Measurements from ENCODE around the gene CYP4F3. TPM values are rescaled to one million over a fixed set of nuclear protein-coding genes. Genes with fewer than 3 reads are reported as not detected.
A peak's percentile ranks its signal among the peaks of the same experiment; 100 is the strongest.
"Not testable (repeated sequence)": the region's sequence is repeated elsewhere in the genome, so short reads cannot be mapped to it uniquely, and the experiment has no call there.

Gene CYP4F3
- total RNA-seq (2014; rRNA removed; shearing (Covaris generic)) (not detected in 2 replicates), polyA plus RNA-seq (2016; fragmentation: Nextera tagmentation; extraction: Ambion mirVana) (not detected in 2 replicates)

GRCh38 chr19:15640294-15640903 lies at the start of gene CYP4F3:
CYP4F3 (plus strand) TSS chr19:15640897; CDS start chr19:15641416, 519 bp downstream.
- peak; percentile 13 for DNase-seq
- Histone ChIP-seq H4K20me1 (ENCODE audit: insufficient read depth) (no peaks in the 10 kb centered on the region), H3K9me2 (ENCODE audit: insufficient read depth) (no peaks in the 10 kb centered on the region), H3K4me1 (ENCODE audit: insufficient read depth) (no peaks in the 10 kb centered on the region), H3K36me3 (ENCODE audit: low read depth) (no peaks in the 10 kb centered on the region), H3K27ac (no peak within 1 kb of the TSS), H3K4me2 (ENCODE audit: unreplicated experiment) (no peak within 1 kb of the TSS), H3K79me2 (ENCODE audit: insufficient read depth) (no peaks in the 10 kb centered on the region), H3K27me3 (replicated peaks; ENCODE audit: insufficient read depth) (peaks cover 3% of the 10 kb centered on the region; the same call in 1 of the 2 replicates), H3F3A (ENCODE audit: insufficient read depth) (no peaks in the 10 kb centered on the region), H3K4me3 (no peak within 1 kb of the TSS), H3K9me3 (ENCODE audit: low read depth) (no peaks in the 10 kb centered on the region), H3K9ac (no peak within 1 kb of the TSS), H2AFZ (no peak within 1 kb of the TSS)
- 42 to 45% methylated on average over 6 of the region's 6 CpGs for WGBS, 2 experiments (ENCODE audit: low coverage in 1 of 2, low lambda C conversion rate in 2 of 2, missing lambda C conversion rate in 2 of 2)
- no peak for TF ChIP-seq EZH2 (IDR thresholded peaks at IDR 0.05; ENCODE audit: insufficient read depth, poor library complexity, severe bottlenecking)
- TF ChIP-seq EZH2phosphoT487 (IDR thresholded peaks at IDR 0.05; ENCODE audit: insufficient read depth, low read depth): no peak
- in situ Hi-C loops (cut with MboI): loop anchor here (25.0 kb wide), 2 partner anchors 547 to 747 kb away; partner anchors contain the start of genes AP1M1 and FAM32A

- DNase-seq: no peak
- in situ Hi-C loops (cut with MboI): no loop called here
- H3K27me3 ChIP-seq (replicated peaks; ENCODE audit: insufficient read depth): no peaks in the 10 kb centered on the region
- TF ChIP-seq EZH2phosphoT487 (IDR thresholded peaks at IDR 0.05; ENCODE audit: insufficient read depth, low read depth) (no peak), EZH2 (IDR thresholded peaks at IDR 0.05; ENCODE audit: insufficient read depth, poor library complexity, severe bottlenecking) (no peak)
- H4K20me1 ChIP-seq (ENCODE audit: insufficient read depth): no peaks in the 10 kb centered on the region
- no peak overlapping the region for H3K4me3 ChIP-seq
- no peaks in the 10 kb centered on the region for H3K79me2 ChIP-seq (ENCODE audit: insufficient read depth)
- no peaks in the 10 kb centered on the region for H3F3A ChIP-seq (ENCODE audit: insufficient read depth)
- no peaks in the 10 kb centered on the region for H3K4me1 ChIP-seq (ENCODE audit: insufficient read depth)
- 14 to 25% methylated on average over 4 of the region's 4 CpGs for WGBS, 2 experiments (ENCODE audit: low coverage in 1 of 2, low lambda C conversion rate in 2 of 2, missing lambda C conversion rate in 2 of 2)
- no peaks in the 10 kb centered on the region for H3K36me3 ChIP-seq (ENCODE audit: low read depth)
- no peak overlapping the region for H3K4me2 ChIP-seq (ENCODE audit: unreplicated experiment)
- H3K9me2 ChIP-seq (ENCODE audit: insufficient read depth): no peaks in the 10 kb centered on the region
- no peak overlapping the region for H2AFZ ChIP-seq
- H3K27ac ChIP-seq: no peak overlapping the region
- no peak overlapping the region for H3K9ac ChIP-seq
- no peaks in the 10 kb centered on the region for H3K9me3 ChIP-seq (ENCODE audit: low read depth)
Observed at GRCh38 chr19:15591796-15592195, 48.9 kb upstream of the CYP4F3 start.

GRCh38 chr19:15592506-15592905 lies 48.2 kb upstream of the CYP4F3 start:
- H3K4me2 ChIP-seq (ENCODE audit: unreplicated experiment); DNase-seq; H4K20me1 ChIP-seq (ENCODE audit: insufficient read depth); H3K79me2 ChIP-seq (ENCODE audit: insufficient read depth); H3K27ac ChIP-seq; H3F3A ChIP-seq (ENCODE audit: insufficient read depth); H3K9me3 ChIP-seq (ENCODE audit: low read depth); H3K4me1 ChIP-seq (ENCODE audit: insufficient read depth); H2AFZ ChIP-seq; H3K9ac ChIP-seq; H3K36me3 ChIP-seq (ENCODE audit: low read depth); H3K4me3 ChIP-seq; in situ Hi-C loops (cut with MboI); H3K27me3 ChIP-seq (replicated peaks; ENCODE audit: insufficient read depth); H3K9me2 ChIP-seq (ENCODE audit: insufficient read depth): not testable (repeated sequence)
- 21 to 22% methylated on average over 5 of the region's 5 CpGs for WGBS, 2 experiments (ENCODE audit: low coverage in 1 of 2, low lambda C conversion rate in 2 of 2, missing lambda C conversion rate in 2 of 2)

DNA sequence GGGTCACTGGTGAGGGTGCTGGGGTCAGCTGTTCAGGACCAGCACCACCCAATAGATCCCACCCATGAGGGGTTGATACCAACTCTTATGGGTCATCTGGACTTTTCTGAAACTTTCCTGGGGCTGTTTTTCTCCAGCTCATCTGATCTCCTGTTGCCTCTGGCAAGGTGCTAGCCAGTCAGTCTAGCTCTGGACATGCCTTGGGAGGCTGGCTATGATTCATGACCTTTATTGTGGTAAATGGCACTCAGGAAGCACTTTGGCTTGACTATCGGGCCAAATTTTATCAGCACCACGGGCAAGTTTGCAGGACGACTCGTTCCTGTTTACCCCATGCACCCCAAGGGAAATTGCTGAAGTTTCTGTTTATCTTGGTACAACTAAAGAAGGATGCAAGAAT lies 46.9 kb upstream of the CYP4F3 start:
- H3K4me3 ChIP-seq; H3K4me1 ChIP-seq (ENCODE audit: insufficient read depth); DNase-seq; H3K27ac ChIP-seq; H3K4me2 ChIP-seq (ENCODE audit: unreplicated experiment); in situ Hi-C loops (cut with MboI); H3K79me2 ChIP-seq (ENCODE audit: insufficient read depth); H3K9me2 ChIP-seq (ENCODE audit: insufficient read depth); H2AFZ ChIP-seq; H3K9me3 ChIP-seq (ENCODE audit: low read depth); H3K27me3 ChIP-seq (replicated peaks; ENCODE audit: insufficient read depth); H3K36me3 ChIP-seq (ENCODE audit: low read depth); H3K9ac ChIP-seq; H4K20me1 ChIP-seq (ENCODE audit: insufficient read depth); H3F3A ChIP-seq (ENCODE audit: insufficient read depth): not testable (repeated sequence)
- WGBS, 2 experiments (ENCODE audit: low coverage in 1 of 2, low lambda C conversion rate in 2 of 2, missing lambda C conversion rate in 2 of 2): 18 to 35% methylated on average over 4 of the region's 4 CpGs

- Histone ChIP-seq H3K79me2 (ENCODE audit: insufficient read depth) (no peaks in the 10 kb centered on the region), H3K27me3 (replicated peaks; ENCODE audit: insufficient read depth) (no peaks in the 10 kb centered on the region), H3K4me3 (no peak overlapping the region), H3F3A (ENCODE audit: insufficient read depth) (no peaks in the 10 kb centered on the region), H3K27ac (no peak overlapping the region), H4K20me1 (ENCODE audit: insufficient read depth) (no peaks in the 10 kb centered on the region), H3K9me3 (ENCODE audit: low read depth) (no peaks in the 10 kb centered on the region), H3K4me2 (ENCODE audit: unreplicated experiment) (no peak overlapping the region), H3K36me3 (ENCODE audit: low read depth) (no peaks in the 10 kb centered on the region), H3K9me2 (ENCODE audit: insufficient read depth) (no peaks in the 10 kb centered on the region), H2AFZ (no peak overlapping the region), H3K9ac (no peak overlapping the region), H3K4me1 (ENCODE audit: insufficient read depth) (no peaks in the 10 kb centered on the region)
- peak; percentile 5 for DNase-seq
- TF ChIP-seq EZH2phosphoT487 (IDR thresholded peaks at IDR 0.05; ENCODE audit: insufficient read depth, low read depth) (no peak), EZH2 (IDR thresholded peaks at IDR 0.05; ENCODE audit: insufficient read depth, poor library complexity, severe bottlenecking) (no peak)
- in situ Hi-C loops (cut with MboI): no loop called here
- WGBS, 2 experiments (ENCODE audit: low coverage in 1 of 2, low lambda C conversion rate in 2 of 2, missing lambda C conversion rate in 2 of 2): 39 to 42% methylated on average over 6 of the region's 6 CpGs
Observed at GRCh38 chr19:15595069-15595468, 45.6 kb upstream of the CYP4F3 start.

DNA sequence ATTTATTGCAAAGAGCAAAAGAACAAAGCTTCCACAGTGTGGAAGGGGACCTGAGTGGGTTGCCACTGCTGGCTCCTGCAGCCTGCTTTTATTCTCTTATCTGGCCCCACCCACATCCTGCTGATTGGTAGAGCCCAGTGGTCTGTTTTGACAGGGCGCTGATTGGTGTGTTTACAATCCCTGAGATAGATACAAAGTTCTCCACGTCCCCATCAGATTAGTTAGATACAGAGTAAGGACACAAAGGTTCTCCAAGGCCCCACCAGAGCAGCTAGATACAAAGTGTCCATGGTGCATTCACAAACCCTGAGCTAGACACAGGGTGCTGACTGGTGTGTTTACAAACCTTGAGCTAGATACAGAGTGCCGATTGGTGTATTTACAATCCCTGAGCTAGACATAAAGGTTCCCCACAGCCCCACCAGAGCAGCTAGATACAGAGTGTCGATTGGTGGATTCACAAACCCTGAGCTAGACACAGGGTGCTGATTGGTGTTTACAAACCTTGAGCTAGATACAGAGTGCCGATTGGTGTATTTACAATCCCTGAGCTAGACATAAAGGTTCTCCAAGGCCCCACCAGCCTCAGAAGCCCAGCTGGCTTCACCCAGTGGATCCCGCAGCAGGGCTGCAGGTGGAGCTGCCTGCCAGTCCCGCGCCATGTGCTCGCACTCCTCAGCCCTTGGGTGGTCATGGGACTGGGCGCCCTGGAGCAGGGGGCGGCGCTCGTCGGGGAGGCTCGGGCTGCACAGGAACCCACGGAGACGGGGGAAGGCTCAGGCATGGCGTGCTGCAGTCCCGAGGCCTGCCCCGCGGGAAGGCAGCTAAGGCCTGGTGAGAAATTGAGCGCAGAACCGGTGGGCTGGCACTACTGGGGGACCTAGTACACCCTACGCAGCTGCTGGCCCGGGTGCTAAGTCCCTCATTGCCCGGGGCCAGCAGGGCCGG lies 32.4 kb upstream of the CYP4F3 start:
- in situ Hi-C loops (cut with MboI); H3K4me3 ChIP-seq; H4K20me1 ChIP-seq (ENCODE audit: insufficient read depth): not testable (repeated sequence)

More for the DNA sequence above, 32.4 kb upstream of the CYP4F3 start:
- not testable (repeated sequence) for H3K4me1 ChIP-seq (ENCODE audit: insufficient read depth); H3F3A ChIP-seq (ENCODE audit: insufficient read depth); H3K79me2 ChIP-seq (ENCODE audit: insufficient read depth); DNase-seq; H3K9ac ChIP-seq; H3K4me2 ChIP-seq (ENCODE audit: unreplicated experiment); H3K9me2 ChIP-seq (ENCODE audit: insufficient read depth); H3K36me3 ChIP-seq (ENCODE audit: low read depth); H3K27me3 ChIP-seq (replicated peaks; ENCODE audit: insufficient read depth); H3K27ac ChIP-seq; H2AFZ ChIP-seq; H3K9me3 ChIP-seq (ENCODE audit: low read depth)
- WGBS, 2 experiments (ENCODE audit: low coverage in 1 of 2, low lambda C conversion rate in 2 of 2, missing lambda C conversion rate in 2 of 2): 52 to 55% methylated on average over 18 to 23 of the region's 27 CpGs
